ENCODE results near the gene NMT2. TPM values are rescaled to one million over a fixed set of nuclear protein-coding genes. Genes with fewer than 3 reads are reported as not detected.

NMT2 gene
- total RNA-seq, 1 experiment from 2014 or later: 15.7 TPM

- H3K4me1 ChIP-seq (ENCODE audit: insufficient read depth, low read length, poor library complexity, severe bottlenecking): no peaks in the 10 kb centered on the region
- BruUV-seq (replicated peaks): no TSS peak
- H3K9me3 ChIP-seq (ENCODE audit: low read depth, low read length, poor library complexity, severe bottlenecking): no peaks in the 10 kb centered on the region
- TF ChIP-seq CTCF (conservative IDR thresholded peaks at IDR 0.05; ENCODE audit: low read depth, low read length): no peak
- no peak for TF ChIP-seq EZH2 (IDR thresholded peaks at IDR 0.05; ENCODE audit: borderline replicate concordance, low read depth, low read length, poor library complexity, severe bottlenecking)
- no peaks in the 10 kb centered on the region for H3K36me3 ChIP-seq (ENCODE audit: insufficient read depth, low read length, poor library complexity, severe bottlenecking)
- no peaks in the 10 kb centered on the region for H3K27me3 ChIP-seq (replicated peaks; ENCODE audit: insufficient read depth, low read depth, low read length, poor library complexity)
- intact Hi-C loops (cut with micrococcal nuclease; ENCODE audit: unreplicated experiment): no loop called here
- DNase-seq (ENCODE audit: low spot score): no peak
- no peak overlapping the region for H3K4me3 ChIP-seq (ENCODE audit: low read depth, low read length, poor library complexity, severe bottlenecking)
- ChIA-PET POLR2A (ENCODE audit: low non-redundant PET) (no interaction called here), CTCF (no interaction called here)
- H3K27ac ChIP-seq (ENCODE audit: low read depth, low read length, poor library complexity, severe bottlenecking): no peak overlapping the region
These were observed 12.4 kb downstream of the NMT2 start for GRCh38 chr10:15155978-15156656.

- H3K4me3 ChIP-seq (ENCODE audit: low read depth, low read length, poor library complexity, severe bottlenecking): no peak overlapping the region
- intact Hi-C loops (cut with micrococcal nuclease; ENCODE audit: unreplicated experiment): no loop called here
- H3K4me1 ChIP-seq (ENCODE audit: insufficient read depth, low read length, poor library complexity, severe bottlenecking): no peaks in the 10 kb centered on the region
- no TSS peak for BruUV-seq (replicated peaks)
- ChIA-PET CTCF (no interaction called here), POLR2A (ENCODE audit: low non-redundant PET) (interaction anchor here (0.6 kb wide), 1 partner anchor 16 kb away, joined by 3 read pairs; the partner anchor contains the start of gene NMT2)
- H3K27ac ChIP-seq (ENCODE audit: low read depth, low read length, poor library complexity, severe bottlenecking): no peak overlapping the region
- no peaks in the 10 kb centered on the region for H3K9me3 ChIP-seq (ENCODE audit: low read depth, low read length, poor library complexity, severe bottlenecking)
- H3K36me3 ChIP-seq (ENCODE audit: insufficient read depth, low read length, poor library complexity, severe bottlenecking): no peaks in the 10 kb centered on the region
- H3K27me3 ChIP-seq (replicated peaks; ENCODE audit: insufficient read depth, low read depth, low read length, poor library complexity): no peaks in the 10 kb centered on the region
- no peak for DNase-seq (ENCODE audit: low spot score)
- TF ChIP-seq CTCF (conservative IDR thresholded peaks at IDR 0.05; ENCODE audit: low read depth, low read length): no peak
- no peak for TF ChIP-seq EZH2 (IDR thresholded peaks at IDR 0.05; ENCODE audit: borderline replicate concordance, low read depth, low read length, poor library complexity, severe bottlenecking)
These were observed 15.9 kb downstream of the NMT2 start for GRCh38 chr10:15152556-15152955.

GRCh38 chr10:15150563-15150962 lies 17.9 kb downstream of the NMT2 start:
- CTCF ChIA-PET: no interaction called here
- no TSS peak for BruUV-seq (replicated peaks)
- POLR2A ChIA-PET (ENCODE audit: low non-redundant PET): no interaction called here

More at GRCh38 chr10:15150563-15150962, 17.9 kb downstream of the NMT2 start:
- no peak for DNase-seq (ENCODE audit: low spot score)
- Histone ChIP-seq H3K36me3 (ENCODE audit: insufficient read depth, low read length, poor library complexity, severe bottlenecking) (no peaks in the 10 kb centered on the region), H3K27ac (ENCODE audit: low read depth, low read length, poor library complexity, severe bottlenecking) (no peak overlapping the region), H3K4me1 (ENCODE audit: insufficient read depth, low read length, poor library complexity, severe bottlenecking) (no peaks in the 10 kb centered on the region), H3K27me3 (replicated peaks; ENCODE audit: insufficient read depth, low read depth, low read length, poor library complexity) (no peaks in the 10 kb centered on the region), H3K9me3 (ENCODE audit: low read depth, low read length, poor library complexity, severe bottlenecking) (no peaks in the 10 kb centered on the region), H3K4me3 (ENCODE audit: low read depth, low read length, poor library complexity, severe bottlenecking) (no peak overlapping the region)
- no peak for TF ChIP-seq CTCF (conservative IDR thresholded peaks at IDR 0.05; ENCODE audit: low read depth, low read length)
- intact Hi-C loops (cut with micrococcal nuclease; ENCODE audit: unreplicated experiment): no loop called here
